ENCODE data around the gene VKORC1L1. TPM values are rescaled to one million over a fixed set of nuclear protein-coding genes. Genes with fewer than 3 reads are reported as not detected.
A peak's percentile ranks its signal among the peaks of the same experiment; 100 is the strongest.

The VKORC1L1 gene
- total and polyA plus RNA-seq, 10 of the 15 experiments (the other 5 are each of a cell fraction or from before 2014, with no cell fraction given) = 3.3 to 18.8 (median 12.5) TPM

DNA sequence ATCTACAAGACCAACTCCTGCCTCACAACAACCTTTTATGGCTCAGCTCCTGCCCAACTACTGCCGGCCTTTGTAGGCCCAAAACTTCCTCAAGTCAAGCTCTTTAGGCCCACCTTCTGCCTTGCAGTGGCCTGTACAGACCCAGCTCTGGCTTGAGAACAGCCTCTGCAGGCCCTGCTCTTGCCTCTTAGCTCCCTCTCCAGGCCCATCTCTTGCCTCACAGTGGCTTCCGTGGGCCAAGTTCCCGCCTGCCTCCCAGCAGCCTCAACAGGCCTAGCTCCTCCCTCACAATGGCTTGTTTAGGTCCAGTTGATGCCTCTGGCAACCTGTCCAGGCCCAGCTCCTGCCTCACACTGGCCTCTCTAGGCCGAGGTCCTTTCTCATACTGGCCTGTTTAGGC is 32.4 kb upstream of the VKORC1L1 start:
- peak overlapping the region; percentile 89 for H2AFZ ChIP-seq (ENCODE audit: control insufficient read depth, low read depth, low read length)
- intact Hi-C loops (cut with micrococcal nuclease; ENCODE audit: unreplicated experiment) (loop anchor here (1.0 kb wide), 2 partner anchors 105 to 118 kb away; no protein-coding TSS in a partner anchor), in situ Hi-C loops (cut with MboI) (no loop called here)
- no peak overlapping the region for H3K4me2 ChIP-seq (ENCODE audit: control insufficient read depth, insufficient read depth)
- H3K27me3 ChIP-seq (replicated peaks in 1 of 2; ENCODE audit: control insufficient read depth in 2 of 2, insufficient read depth in 2 of 2, low read length in 1 of 2) = no peaks in the 10 kb centered on the region
- H3K79me2 ChIP-seq (ENCODE audit: control insufficient read depth, insufficient read depth, low read length) = no peaks in the 10 kb centered on the region
- ChIA-PET CTCF (interaction anchor here (0.5 to 6.5 kb wide), 46 partner anchors 8 to 965 kb away, joined by 3 to 75 read pairs (median 5); partner anchors contain the start of gene VKORC1L1), SMC1A (ENCODE audit: uncharacterized antibody, unreplicated experiment) (interaction anchor here (0.6 to 6.6 kb wide), 27 partner anchors 11 to 232 kb away, joined by 3 to 44 read pairs (median 4); no protein-coding TSS in a partner anchor), POLR2A (interaction anchor here (1.2 kb wide), 1 partner anchor 90 kb away, joined by 4 read pairs; no protein-coding TSS in a partner anchor), RAD21 (ENCODE audit: unreplicated experiment) (interaction anchor here (0.7 to 4.0 kb wide), 20 partner anchors 12 to 889 kb away, joined by 3 to 49 read pairs (median 4); no protein-coding TSS in a partner anchor)
- BruUV-seq (replicated peaks) = no TSS peak
- no peak overlapping the region for H3K4me3 ChIP-seq
- DNase-seq (ENCODE audit: low read depth, low spot score) = peak; percentile 39
- 16% methylated on average over 4 of the region's 4 CpGs for WGBS (ENCODE audit: insufficient coverage, insufficient replicate concordance, low lambda C conversion rate, missing lambda C conversion rate)
- H3K4me1 ChIP-seq (ENCODE audit: control insufficient read depth, insufficient read depth, low read length) = no peaks in the 10 kb centered on the region
- H4K20me1 ChIP-seq (ENCODE audit: control insufficient read depth, insufficient read depth) = no peaks in the 10 kb centered on the region
- peak; percentile 100 for ATAC-seq
- no peaks in the 10 kb centered on the region for H3K9me3 ChIP-seq (replicated peaks; ENCODE audit: control insufficient read depth, insufficient read depth, low read length)
- FAIRE-seq = peak; percentile 49
- no peak overlapping the region for H3K27ac ChIP-seq (ENCODE audit: control insufficient read depth, insufficient read depth)
- no peak overlapping the region; the same call in 1 of the 2 replicates for H3K9ac ChIP-seq (ENCODE audit: control insufficient read depth, insufficient read depth, low read length)
- peaks cover 0 to 4% of the 10 kb centered on the region in 2 experiments; a peak in 3 of 4 replicates for H3K36me3 ChIP-seq (ENCODE audit: control insufficient read depth in 2 of 2, insufficient read depth in 2 of 2, low read length in 1 of 2)
- TF ChIP-seq CHD1 (IDR thresholded peaks at IDR 0.05; ENCODE audit: low read depth, low read length) (no peak), RAD21 (IDR thresholded peaks at IDR 0.05; ENCODE audit: insufficient read depth, low read depth, low read length) (peak; percentile 96), GATAD2B (conservative IDR thresholded peaks at IDR 0.05; ENCODE audit: low read depth) (no peak), ZBTB40 (IDR thresholded peaks at IDR 0.05; ENCODE audit: borderline replicate concordance) (no peak), SREBF1 (IDR thresholded peaks at IDR 0.05; ENCODE audit: low read length) (no peak), POU2F2 (IDR thresholded peaks at IDR 0.05; ENCODE audit: borderline replicate concordance, low read depth, low read length) (0 out of 3 replicates have a peak, but pooled peaks have one; percentile 41), RELB (IDR thresholded peaks at IDR 0.05; ENCODE audit: low read depth) (no peak), MEF2B (IDR thresholded peaks at IDR 0.05; ENCODE audit: partially characterized antibody, poor library complexity, severe bottlenecking) (no peak), JUND (IDR thresholded peaks at IDR 0.05; ENCODE audit: low read depth, low read length) (no peak), CREB1 (IDR thresholded peaks at IDR 0.05; ENCODE audit: low read depth) (0 out of 2 replicates have a peak, but pooled peaks have one; percentile 40), ZSCAN29 (IDR thresholded peaks at IDR 0.05) (no peak), RUNX3 (IDR thresholded peaks at IDR 0.05; ENCODE audit: low read length) (peak; percentile 29; the same call in 1 of the 2 replicates), SMC3 (IDR thresholded peaks at IDR 0.05; ENCODE audit: borderline replicate concordance, low read length) (peak; percentile 93), ZNF274 (IDR thresholded peaks at IDR 0.05; ENCODE audit: insufficient read depth, insufficient read length) (no peak), HDGF (IDR thresholded peaks at IDR 0.05) (peak; percentile 78; the same call in 1 of the 2 replicates), ATF7 (IDR thresholded peaks at IDR 0.05; ENCODE audit: low read depth) (no peak), JUNB (IDR thresholded peaks at IDR 0.05) (no peak)
- TF ChIP-seq, protein P1, sequence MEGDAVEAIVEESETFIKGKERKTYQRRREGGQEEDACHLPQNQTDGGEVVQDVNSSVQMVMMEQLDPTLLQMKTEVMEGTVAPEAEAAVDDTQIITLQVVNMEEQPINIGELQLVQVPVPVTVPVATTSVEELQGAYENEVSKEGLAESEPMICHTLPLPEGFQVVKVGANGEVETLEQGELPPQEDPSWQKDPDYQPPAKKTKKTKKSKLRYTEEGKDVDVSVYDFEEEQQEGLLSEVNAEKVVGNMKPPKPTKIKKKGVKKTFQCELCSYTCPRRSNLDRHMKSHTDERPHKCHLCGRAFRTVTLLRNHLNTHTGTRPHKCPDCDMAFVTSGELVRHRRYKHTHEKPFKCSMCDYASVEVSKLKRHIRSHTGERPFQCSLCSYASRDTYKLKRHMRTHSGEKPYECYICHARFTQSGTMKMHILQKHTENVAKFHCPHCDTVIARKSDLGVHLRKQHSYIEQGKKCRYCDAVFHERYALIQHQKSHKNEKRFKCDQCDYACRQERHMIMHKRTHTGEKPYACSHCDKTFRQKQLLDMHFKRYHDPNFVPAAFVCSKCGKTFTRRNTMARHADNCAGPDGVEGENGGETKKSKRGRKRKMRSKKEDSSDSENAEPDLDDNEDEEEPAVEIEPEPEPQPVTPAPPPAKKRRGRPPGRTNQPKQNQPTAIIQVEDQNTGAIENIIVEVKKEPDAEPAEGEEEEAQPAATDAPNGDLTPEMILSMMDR (IDR thresholded peaks at IDR 0.05 in 2 of 3, conservative IDR thresholded peaks at IDR 0.05 in 1 of 3; ENCODE audit: control insufficient read depth in 2 of 3, extremely low read depth in 1 of 3, insufficient read depth in 1 of 3, low read depth in 3 of 3, low read length in 3 of 3) = peak; percentile 86 to 92 (median 88)
